ENCODE data around the gene DYRK3. TPM values are rescaled to one million over a fixed set of nuclear protein-coding genes. Genes with fewer than 3 reads are reported as not detected.

The DYRK3 gene
- total RNA-seq, 1 donor from 2014 or later: 3.2 TPM

DNA sequence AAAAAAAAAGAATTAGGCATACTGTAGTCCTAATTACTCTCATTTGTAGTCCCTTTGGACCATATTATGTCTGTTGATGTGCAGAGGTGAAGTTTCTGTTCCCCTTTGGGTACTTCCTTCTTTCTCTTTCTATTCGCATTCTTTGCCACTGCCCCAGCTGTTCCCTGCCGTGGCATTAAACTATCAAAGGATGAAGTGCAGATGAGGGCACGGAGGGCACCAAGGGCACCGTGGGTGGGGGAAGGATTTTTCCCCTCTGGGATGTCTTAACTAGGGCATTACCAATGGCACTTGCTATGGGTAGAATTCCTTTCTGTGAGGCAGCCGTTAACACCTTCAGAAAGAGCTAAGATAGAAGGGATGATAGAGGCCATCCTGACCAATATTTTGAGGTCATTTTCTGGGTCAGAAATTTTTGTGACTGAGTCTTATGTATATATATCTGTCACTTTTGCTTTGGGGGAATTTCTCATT is 44.4 kb downstream of the DYRK3 start:
- H3K4me1 Mint-ChIP-seq (ENCODE audit: unreplicated experiment): no peaks in the 10 kb centered on the region
- DNase-seq (ENCODE audit: low spot score): no peak
- H3K27ac Mint-ChIP-seq (ENCODE audit: unreplicated experiment): no peak overlapping the region
- TF ChIP-seq CTCF (IDR thresholded peaks at IDR 0.05; ENCODE audit: unreplicated experiment): no peak
- peaks cover 9% of the 10 kb centered on the region for H3K27me3 Mint-ChIP-seq (ENCODE audit: unreplicated experiment)
- no peaks in the 10 kb centered on the region for H3K36me3 Mint-ChIP-seq (ENCODE audit: low read depth, unreplicated experiment)
- H3K9me3 Mint-ChIP-seq (ENCODE audit: unreplicated experiment): no peaks in the 10 kb centered on the region
- no peak overlapping the region for H3K4me3 Mint-ChIP-seq (ENCODE audit: unreplicated experiment)

DNA sequence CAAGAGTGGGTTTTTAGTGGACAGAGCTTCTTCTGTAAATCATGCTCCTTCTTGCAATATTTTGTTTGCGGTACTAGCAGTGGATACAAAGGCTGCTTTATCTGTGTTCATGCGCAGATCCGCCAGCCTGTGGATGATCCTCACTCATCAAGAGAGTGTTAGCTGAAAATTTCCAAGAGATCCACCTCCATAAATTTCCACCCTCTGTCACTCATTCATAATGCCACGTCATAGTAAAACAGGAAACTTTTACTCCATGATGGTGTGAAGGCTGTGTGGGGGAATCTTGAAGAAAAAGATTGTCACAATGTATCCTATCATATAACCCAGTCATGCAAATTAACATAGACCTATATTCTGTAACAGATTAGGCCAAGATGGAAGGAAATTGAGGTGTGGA is 44.9 kb downstream of the DYRK3 start:
- no peak overlapping the region for H3K4me3 Mint-ChIP-seq (ENCODE audit: unreplicated experiment)
- no peaks in the 10 kb centered on the region for H3K36me3 Mint-ChIP-seq (ENCODE audit: low read depth, unreplicated experiment)
- peaks cover 11% of the 10 kb centered on the region for H3K27me3 Mint-ChIP-seq (ENCODE audit: unreplicated experiment)
- no peak for TF ChIP-seq CTCF (IDR thresholded peaks at IDR 0.05; ENCODE audit: unreplicated experiment)
- no peaks in the 10 kb centered on the region for H3K9me3 Mint-ChIP-seq (ENCODE audit: unreplicated experiment)
- no peak overlapping the region for H3K27ac Mint-ChIP-seq (ENCODE audit: unreplicated experiment)
- H3K4me1 Mint-ChIP-seq (ENCODE audit: unreplicated experiment): no peaks in the 10 kb centered on the region
- DNase-seq (ENCODE audit: low spot score): no peak

- H3K27me3 Mint-ChIP-seq (ENCODE audit: unreplicated experiment): peaks cover 14% of the 10 kb centered on the region
Observed at GRCh38 chr1:206681359-206681758, 46.0 kb downstream of the DYRK3 start.

GRCh38 chr1:206682111-206682510 is 46.8 kb downstream of the DYRK3 start:
- Mint-ChIP-seq H3K27me3 (ENCODE audit: unreplicated experiment) (peaks cover 18% of the 10 kb centered on the region), H3K4me1 (ENCODE audit: unreplicated experiment) (peaks cover 11% of the 10 kb centered on the region), H3K4me3 (ENCODE audit: unreplicated experiment) (no peak overlapping the region), H3K9me3 (ENCODE audit: unreplicated experiment) (no peaks in the 10 kb centered on the region), H3K27ac (ENCODE audit: unreplicated experiment) (no peak overlapping the region), H3K36me3 (ENCODE audit: low read depth, unreplicated experiment) (no peaks in the 10 kb centered on the region)
- no peak for TF ChIP-seq CTCF (IDR thresholded peaks at IDR 0.05; ENCODE audit: unreplicated experiment)
- no peak for DNase-seq (ENCODE audit: low spot score)

More at GRCh38 chr1:206681359-206681758, 46.0 kb downstream of the DYRK3 start:
- no peak overlapping the region for H3K4me3 Mint-ChIP-seq (ENCODE audit: unreplicated experiment)
- H3K4me1 Mint-ChIP-seq (ENCODE audit: unreplicated experiment): peaks cover 3% of the 10 kb centered on the region
- DNase-seq (ENCODE audit: low spot score): no peak
- H3K27ac Mint-ChIP-seq (ENCODE audit: unreplicated experiment): no peak overlapping the region
- H3K9me3 Mint-ChIP-seq (ENCODE audit: unreplicated experiment): no peaks in the 10 kb centered on the region
- no peak for TF ChIP-seq CTCF (IDR thresholded peaks at IDR 0.05; ENCODE audit: unreplicated experiment)
- no peaks in the 10 kb centered on the region for H3K36me3 Mint-ChIP-seq (ENCODE audit: low read depth, unreplicated experiment)

GRCh38 chr1:206683313-206683712 is 48.0 kb downstream of the DYRK3 start:
- peaks cover 18% of the 10 kb centered on the region for H3K27me3 Mint-ChIP-seq (ENCODE audit: unreplicated experiment)
- no peak overlapping the region for H3K27ac Mint-ChIP-seq (ENCODE audit: unreplicated experiment)
- no peaks in the 10 kb centered on the region for H3K36me3 Mint-ChIP-seq (ENCODE audit: low read depth, unreplicated experiment)
- H3K9me3 Mint-ChIP-seq (ENCODE audit: unreplicated experiment): no peaks in the 10 kb centered on the region
- peaks cover 20% of the 10 kb centered on the region for H3K4me1 Mint-ChIP-seq (ENCODE audit: unreplicated experiment)
- DNase-seq (ENCODE audit: low spot score): no peak
- TF ChIP-seq CTCF (IDR thresholded peaks at IDR 0.05; ENCODE audit: unreplicated experiment): no peak
- no peak overlapping the region for H3K4me3 Mint-ChIP-seq (ENCODE audit: unreplicated experiment)

All from endothelial cell (in vitro differentiated cells).